Heart left ventricle (tissue), 16 donors: ENCODE data around the gene MRPS34. TPM values are rescaled to one million over a fixed set of nuclear protein-coding genes. Genes with fewer than 3 reads are reported as not detected.
A peak's percentile ranks its signal among the peaks of the same experiment; 100 is the strongest.

Source experiments
- ATAC-seq, 4 donors: fragments of 200-7000 bp; cut with Tn5 transposase; one replicate each; pipeline ENCODE4 v1.9.1; 2020 to 2022; ENCODE audit warnings: moderate library complexity in 4 of 4, mild to moderate bottlenecking in 3 of 4, moderate number of reproducible peaks in 1 of 4
- DNase-seq, 5 donors: peaks; one replicate each; pipeline ENCODE4 v3.0.0-alpha.2; 2020
- H3K27ac ChIP-seq, 12 donors: fragments of 200-600 bp; sonication (generic) in 4 of 12; one replicate each; pipeline versions ENCODE4 v1.5.0 to v1.8.0; 2016 to 2022; ENCODE audit warnings: mild to moderate bottlenecking in 2 of 12
- H3K27me3 ChIP-seq, 9 donors: fragments of 200-600 bp; sonication (generic) in 2 of 9; one replicate each; pipeline versions ENCODE4 v1.5.1 to v1.8.0; 2016 to 2022; ENCODE audit warnings: mild to moderate bottlenecking in 3 of 9
- H3K36me3 ChIP-seq, 9 donors: fragments of 200-600 bp; sonication (generic) in 2 of 9; one replicate each; pipeline versions ENCODE4 v1.5.0 to v1.8.0; 2018 to 2022; ENCODE audit warnings: mild to moderate bottlenecking in 2 of 9
- H3K4me1 ChIP-seq, 12 donors: fragments of 200-600 bp; sonication (generic) in 4 of 12; one replicate each; pipeline versions ENCODE4 v1.5.0 to v1.8.0; 2016 to 2022; ENCODE audit warnings: mild to moderate bottlenecking in 3 of 12
- H3K4me3 ChIP-seq, 12 donors: fragments of 200-600 bp; sonication (generic) in 4 of 12; one replicate each; pipeline versions ENCODE4 v1.5.0 to v1.8.0; 2017 to 2022; ENCODE audit warnings: mild to moderate bottlenecking in 9 of 12, moderate library complexity in 4 of 12
- H3K9me3 ChIP-seq, 12 donors: fragments of 200-600 bp; sonication (generic) in 4 of 12; one replicate each; pipeline versions ENCODE4 v1.5.0 to v1.8.0; 2016 to 2022; ENCODE audit warnings: mild to moderate bottlenecking in 1 of 12
- CTCF ChIP-seq, 12 donors: fragments of 200-600 bp; sonication (generic) in 4 of 12; IDR thresholded peaks; one replicate each; pipeline versions ENCODE4 v1.5.0 to v1.8.0; 2018 to 2022; ENCODE audit warnings: antibody characterized with exemption in 12 of 12, mild to moderate bottlenecking in 5 of 12
- POLR2A ChIP-seq, 2 donors: fragments of 450-650 bp; IDR thresholded peaks; one replicate each; pipeline ENCODE4 v1.6.1; 2017; ENCODE audit warnings: antibody characterized with exemption in 2 of 2, mild to moderate bottlenecking in 2 of 2, moderate library complexity in 2 of 2
- WGBS, 4 donors: extraction: QIAGEN DNeasy Blood & Tissue Kit in 2 of 4; methylation state at CpG; one replicate each; pipeline versions ENCODE4 v1.1.5 to v1.1.7; 2013 to 2018; 5-methylcytosine and 5-hydroxymethylcytosine counted together
- intact Hi-C, 10 donors: fragments of 100-400 bp; cut with DNase I; formaldehyde crosslinking; loops; one replicate each; pipeline versions ENCODE4 v1.11.1 to v1.14.2; 2022
- polyA plus RNA-seq, 2 donors: library from polyadenylated mRNA; stranded (reverse); fragments of 200-250 nt; gene quantifications; one replicate each; pipeline ENCODE4 v1.2.3, GENCODE V29; 2013
- total RNA-seq, 9 donors: library from RNA; depleted of rRNA in 2 of 9; stranded (reverse); fragments of >200 nt in 2 of 9; fragmentation: NEBNext Ultra II Directional in 3 of 9; extraction: Animal tissue kit (Norgen Biotek cat#: 25700) in 3 of 9; gene quantifications; one replicate each; pipeline versions ENCODE4 v1.1.0 to v1.2.4, GENCODE V29; 2016 to 2023
- donor health status: ischemic (EF 13 %, LVEDD 7.1; RV severe dilation, severe dysfunction).
- donor health status: healthy with polysubstance abuse.
- donor health status: DM: no; HTN: yes; CAD: no.
- donor health status: DM: no; HTN: no; CAD: no.
- donor health status: ischemic (EF 25% LVEDD 6.9; RV normal size, moderate dysfunction).
- donor health status: ischemic (EF 25% LVEDD 5.7; RV mildly dilated, moderate dysfunction).
- donor health status: healthy.
- donor health status: DM: yes; HTN: yes; CAD: no.
- donor health status: ischemic (EF 35%, LVEDD 5.7; RV mildly dilated, moderate dysfunction).
- donor health status: nonischemic (EF 11% LVEDD 7.7; RV severe dilation, severe dysfunction).
- donor health status: DM: yes; HTN: yes; CAD: no.
- donor health status: PGD.
- donor health status: ischemic (EF 29% LVEDD 5.4; RV normal size, mild dysfunction).
- donor health status: nonischemic (EF 23%, LVEDD 6.1; RV moderate dilation, normal function).

Gene MRPS34
- total and polyA plus RNA-seq, 11 donors: 58.0 to 123 (median 81.8) TPM

DNA sequence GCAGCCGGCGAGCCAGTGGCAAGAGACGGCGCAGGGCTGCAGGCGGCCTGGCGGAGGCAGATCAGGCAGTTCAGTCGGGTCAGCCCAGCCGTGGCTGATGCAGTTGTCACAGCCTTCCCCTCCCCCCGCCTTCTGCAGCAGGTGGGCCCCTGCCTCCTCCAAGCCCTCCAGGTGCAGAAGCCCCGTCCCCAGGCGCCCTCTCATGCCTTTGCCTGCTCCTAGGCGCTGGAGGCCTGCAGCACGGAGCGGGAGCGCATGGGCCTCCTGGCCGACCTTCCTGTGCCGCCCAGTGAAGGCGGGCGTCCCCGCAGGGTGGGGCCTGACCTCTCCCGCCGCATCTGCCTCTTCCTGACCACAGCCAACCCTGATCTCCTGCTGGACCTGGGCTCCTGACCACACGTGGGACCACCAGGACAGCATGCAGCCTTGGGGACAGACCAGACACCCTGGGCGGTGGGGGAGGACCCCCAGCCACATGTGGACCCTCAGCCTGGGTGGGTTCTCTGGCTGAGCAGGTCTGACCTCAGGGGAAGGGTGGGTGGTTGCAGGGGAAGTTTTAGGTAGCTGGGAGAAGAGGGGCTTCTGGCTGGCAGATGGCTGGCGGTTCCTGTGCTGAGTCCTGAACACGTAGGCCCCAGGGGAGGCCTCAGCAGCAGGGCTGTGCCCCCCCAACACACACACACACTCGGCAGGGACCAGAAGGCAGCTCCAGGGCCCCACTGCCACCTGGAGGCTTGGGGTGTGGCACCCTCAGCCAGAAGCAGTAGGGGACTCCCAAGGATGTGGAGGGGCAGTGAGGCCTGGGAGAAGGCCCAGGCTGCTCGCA is 3.1 kb upstream of the MRPS34 start:
- Histone ChIP-seq H3K36me3 (peaks cover 0 to 60% (median 48%) of the 10 kb centered on the region in 9 donors), H3K4me1 (peaks cover 12 to 46% (median 32%) of the 10 kb centered on the region in 12 donors), H3K9me3 (no peaks in the 10 kb centered on the region), H3K27me3 (no peaks in the 10 kb centered on the region), H3K27ac (no peak overlapping the region), H3K4me3 (no peak overlapping the region)
- no peak for ATAC-seq
- DNase-seq: peak in 2 of 5 donors; percentile 6 to 42
- intact Hi-C loops: no loop called here
- WGBS, 4 donors: 80 to 86% (median 83%) methylated on average over 19 to 28 of the region's 28 CpGs
- no peak for TF ChIP-seq CTCF (IDR thresholded peaks at IDR 0.05)
- TF ChIP-seq POLR2A (IDR thresholded peaks at IDR 0.05): no peak

GRCh38 chr16:1775006-1775845 is 2.3 kb upstream of the MRPS34 start:
- Histone ChIP-seq H3K9me3 (no peaks in the 10 kb centered on the region), H3K4me3 (no peak overlapping the region), H3K27me3 (no peaks in the 10 kb centered on the region), H3K27ac (no peak overlapping the region), H3K36me3 (peaks cover 0 to 52% (median 41%) of the 10 kb centered on the region in 9 donors), H3K4me1 (peaks cover 14 to 44% (median 32%) of the 10 kb centered on the region in 12 donors)
- intact Hi-C loops: no loop called here
- peak in 2 of 5 donors; percentile 12 to 63 for DNase-seq
- no peak for ATAC-seq
- TF ChIP-seq POLR2A (IDR thresholded peaks at IDR 0.05) (no peak), CTCF (IDR thresholded peaks at IDR 0.05) (no peak)
- 86 to 95% (median 90%) methylated on average over 14 to 30 of the region's 30 CpGs for WGBS, 4 donors

GRCh38 chr16:1774448-1774780 is 1.5 kb upstream of the MRPS34 start:
- Histone ChIP-seq H3K4me1 (peaks cover 14 to 44% (median 32%) of the 10 kb centered on the region in 12 donors), H3K4me3 (peak overlapping the region in 9 of 12 donors; percentile 75 to 99 (median 96)), H3K36me3 (peaks cover 0 to 45% (median 36%) of the 10 kb centered on the region in 9 donors), H3K9me3 (no peaks in the 10 kb centered on the region), H3K27ac (peak overlapping the region in 4 of 12 donors; percentile 15 to 98 (median 98)), H3K27me3 (no peaks in the 10 kb centered on the region)
- intact Hi-C loops: loop anchor here in 2 of 10 donors (5.0 kb wide), 2 partner anchors 67 to 162 kb away; partner anchors contain the start of genes CRAMP1 (in 1 of the 2), IFT140 (in 1 of the 2) and MAPK8IP3 (in 1 of the 2)
- TF ChIP-seq POLR2A (IDR thresholded peaks at IDR 0.05): no peak
- TF ChIP-seq CTCF (IDR thresholded peaks at IDR 0.05): no peak
- DNase-seq (peak in 2 of 5 donors; percentile 5 to 55), ATAC-seq (no peak)
- WGBS, 4 donors: 85 to 91% (median 88%) methylated on average over 5 to 7 of the region's 7 CpGs
